Measurements from ENCODE around the gene ANKRD33.

ANKRD33 gene

DNA sequence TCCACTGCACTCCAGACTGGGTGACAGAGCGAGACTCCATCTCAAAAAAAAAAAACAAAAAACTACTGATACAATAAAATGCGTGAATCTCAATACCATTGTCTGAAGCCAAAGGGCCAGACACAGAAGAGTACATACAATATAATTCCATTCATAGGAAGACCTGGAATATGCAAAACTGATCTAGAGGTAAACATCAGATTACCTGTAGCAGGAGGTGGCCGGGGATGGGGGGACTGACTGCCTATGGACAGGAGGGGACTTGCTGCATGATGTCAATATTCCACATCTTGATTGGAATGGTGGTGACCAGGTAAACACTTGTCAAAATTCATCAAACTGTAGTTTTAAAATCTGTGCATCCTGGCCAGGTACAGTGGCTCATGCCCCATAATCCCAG lies 26.9 kb upstream of the ANKRD33 start:
- DNase-seq (ENCODE audit: low spot score): no peak

DNA sequence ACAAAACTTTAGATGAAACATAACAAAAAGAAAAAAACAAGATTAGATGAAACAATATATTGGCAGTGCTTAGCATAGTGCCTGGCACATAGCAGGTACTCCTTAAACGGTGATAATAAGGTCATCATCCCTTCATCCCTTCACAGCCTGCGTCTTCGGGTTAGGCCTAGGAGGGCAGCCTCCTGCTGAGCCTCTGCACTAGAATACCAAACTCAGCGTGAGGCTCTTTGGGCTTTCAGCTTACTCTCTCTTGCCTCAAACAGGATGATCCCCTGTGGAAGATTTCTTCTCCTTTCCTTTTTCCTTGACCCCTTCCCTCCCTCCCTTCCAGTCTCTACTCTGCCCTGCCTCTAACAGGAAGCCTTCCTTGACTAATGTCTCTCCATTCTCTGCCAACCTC lies 25.0 kb upstream of the ANKRD33 start:
- DNase-seq (ENCODE audit: low spot score): no peak

DNA sequence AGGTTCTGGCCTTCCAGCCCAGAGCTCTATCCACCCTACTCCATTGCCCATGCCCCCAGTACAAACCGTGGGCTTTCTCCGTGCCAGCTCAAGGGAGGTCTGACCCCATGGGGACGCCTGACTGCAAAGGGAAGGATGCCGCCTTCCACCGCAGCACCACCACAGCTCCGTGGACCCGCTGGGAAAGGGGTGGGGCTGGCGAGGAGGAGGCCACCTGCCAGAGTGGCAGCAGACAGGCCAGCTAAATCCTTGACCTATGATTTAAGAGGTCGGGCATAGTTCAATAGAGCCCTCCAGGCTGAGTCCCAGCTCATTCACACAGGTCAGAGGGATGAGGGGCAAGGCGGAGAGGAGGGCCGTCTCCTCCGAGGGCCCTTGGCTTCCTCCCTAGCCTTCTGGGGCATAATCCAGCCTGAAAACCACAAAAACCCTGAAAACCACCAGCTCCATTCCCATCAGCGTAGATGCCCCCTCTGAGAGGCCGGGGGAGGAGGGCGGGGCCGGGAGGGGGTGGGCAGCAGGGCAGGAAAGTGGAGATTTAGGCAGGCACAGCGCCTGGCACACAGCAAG lies 24.5 kb upstream of the ANKRD33 start:
- DNase-seq (ENCODE audit: low spot score): no peak

DNA sequence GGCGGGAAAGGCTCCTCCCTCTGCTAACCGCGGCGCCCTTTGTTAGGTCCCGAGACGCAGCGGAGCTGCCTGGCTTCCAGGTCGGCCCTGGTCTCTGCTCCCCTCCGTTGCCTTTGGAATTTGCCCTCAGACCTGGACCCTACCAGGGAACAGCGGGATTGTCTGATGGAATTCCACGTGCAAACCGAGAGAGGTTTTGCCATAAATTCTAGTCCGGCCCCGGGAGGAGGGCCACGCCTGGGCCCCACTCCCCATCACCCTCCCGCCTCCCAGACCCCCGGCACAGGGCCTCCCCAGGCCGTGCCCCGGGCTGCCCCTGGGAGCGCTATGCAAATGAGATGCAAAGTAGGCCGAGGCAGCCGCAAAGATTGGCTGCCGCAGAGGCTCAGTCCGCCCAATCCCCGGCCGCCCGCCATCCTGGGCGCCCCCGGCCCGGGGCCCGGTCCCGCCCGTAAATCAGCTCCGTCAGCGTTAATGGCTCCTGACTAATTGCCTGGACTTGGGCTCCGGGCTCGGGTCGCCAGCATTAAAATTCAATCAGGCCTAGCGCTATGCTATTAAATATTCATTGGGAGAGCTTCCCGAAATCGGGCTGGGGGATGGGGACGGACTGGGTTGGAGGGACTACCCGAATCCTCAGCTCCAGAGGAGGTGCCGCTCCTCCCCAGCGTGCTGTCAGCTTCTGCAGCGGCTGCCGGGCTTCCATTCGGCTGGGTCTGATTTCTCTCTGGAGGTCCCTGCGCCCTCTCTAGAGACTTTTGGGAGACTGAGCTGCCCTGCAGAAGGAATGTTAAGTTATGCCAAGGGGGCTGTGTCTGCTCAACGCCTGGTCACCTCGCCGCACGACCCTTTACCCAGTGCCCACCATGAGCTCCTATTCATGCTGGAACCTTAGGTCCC lies 23.7 kb upstream of the ANKRD33 start:
- DNase-seq (ENCODE audit: low spot score): peak; percentile 29

DNA sequence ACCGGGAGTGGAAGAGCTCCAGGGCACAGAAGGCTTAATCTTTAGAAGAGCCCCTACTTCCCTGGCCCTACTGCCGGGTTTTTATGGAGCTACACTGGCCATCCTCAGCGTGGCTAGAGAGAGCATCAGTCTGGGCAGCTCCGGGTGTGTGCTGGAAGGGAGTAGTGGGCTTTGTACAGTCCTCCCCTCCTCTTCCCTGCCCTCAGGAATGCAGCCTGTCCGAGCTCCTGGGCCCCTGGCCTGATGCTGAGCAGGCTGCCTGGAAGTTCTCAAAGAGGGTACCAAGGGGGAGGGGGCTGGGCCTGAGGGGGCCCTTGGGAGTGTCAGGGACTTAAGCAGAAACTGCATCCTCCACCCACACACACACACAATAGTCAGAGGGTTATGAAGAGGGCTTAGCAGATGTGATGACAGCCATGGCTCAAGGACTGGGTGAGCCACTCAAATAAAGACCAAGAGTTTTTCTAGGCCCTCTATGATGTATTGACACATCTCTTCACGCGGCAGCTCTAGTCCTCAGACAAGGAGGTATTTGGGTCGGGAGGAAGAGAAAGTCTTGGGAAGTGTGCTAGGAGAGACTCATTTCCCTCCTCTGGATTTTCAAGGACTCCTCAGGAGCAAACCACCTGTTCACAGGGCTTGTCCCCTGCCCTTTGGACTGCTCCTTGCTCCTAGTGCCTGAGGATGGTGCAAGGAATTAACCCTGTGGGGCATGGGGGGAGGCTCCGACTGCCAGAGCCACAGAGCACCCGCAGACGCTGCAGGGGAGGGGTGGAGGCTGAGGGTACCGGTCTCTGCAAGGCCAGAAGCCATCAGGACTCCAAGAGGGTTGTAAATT lies 22.9 kb upstream of the ANKRD33 start:
- no peak for DNase-seq (ENCODE audit: low spot score)

DNA sequence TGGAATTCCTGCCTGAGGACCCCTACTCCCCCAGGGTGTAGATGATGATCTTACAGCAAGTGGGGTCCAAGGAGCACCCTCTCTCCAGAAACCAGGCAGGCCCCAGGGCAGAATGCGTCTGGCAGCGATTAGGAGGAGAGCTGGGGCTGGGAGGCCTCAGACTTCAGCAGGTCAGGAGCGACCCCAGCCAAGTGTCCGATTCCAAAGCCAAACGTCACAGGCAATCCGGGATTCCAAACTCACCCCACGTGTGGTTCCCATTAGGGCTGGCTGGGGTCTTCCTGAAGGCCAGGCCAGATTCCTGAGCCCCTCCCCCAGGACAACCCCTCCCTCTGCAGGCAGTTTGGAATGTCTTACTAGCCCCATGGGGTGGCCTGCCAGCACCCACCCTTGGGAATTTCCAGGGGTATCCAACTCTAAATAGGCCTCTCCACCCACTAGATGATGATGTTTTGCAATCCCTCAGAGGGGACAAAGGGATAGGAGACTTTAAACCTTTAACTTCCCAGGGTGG lies 22.1 kb upstream of the ANKRD33 start:
- no peak for DNase-seq (ENCODE audit: low spot score)

DNA sequence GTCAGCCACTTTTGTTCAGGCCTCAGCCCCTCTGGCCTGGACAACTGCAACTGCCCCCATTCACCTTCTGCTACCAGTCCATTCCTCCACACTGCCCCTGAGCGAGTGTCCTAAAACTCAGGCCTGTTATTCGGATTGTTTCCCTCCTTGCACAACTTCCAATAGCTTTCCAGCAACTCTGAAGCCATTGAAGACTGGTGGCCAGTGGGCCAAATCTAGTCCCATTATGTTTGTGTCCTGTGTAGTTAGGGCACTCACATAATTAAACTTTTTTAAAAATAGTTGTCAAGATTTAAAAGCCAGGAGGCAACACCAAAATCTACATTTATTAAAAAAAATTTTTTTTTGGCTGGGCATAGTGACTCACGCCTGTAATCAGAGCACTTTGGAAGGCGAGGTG lies 21.6 kb upstream of the ANKRD33 start:
- no peak for DNase-seq (ENCODE audit: low spot score)

DNA sequence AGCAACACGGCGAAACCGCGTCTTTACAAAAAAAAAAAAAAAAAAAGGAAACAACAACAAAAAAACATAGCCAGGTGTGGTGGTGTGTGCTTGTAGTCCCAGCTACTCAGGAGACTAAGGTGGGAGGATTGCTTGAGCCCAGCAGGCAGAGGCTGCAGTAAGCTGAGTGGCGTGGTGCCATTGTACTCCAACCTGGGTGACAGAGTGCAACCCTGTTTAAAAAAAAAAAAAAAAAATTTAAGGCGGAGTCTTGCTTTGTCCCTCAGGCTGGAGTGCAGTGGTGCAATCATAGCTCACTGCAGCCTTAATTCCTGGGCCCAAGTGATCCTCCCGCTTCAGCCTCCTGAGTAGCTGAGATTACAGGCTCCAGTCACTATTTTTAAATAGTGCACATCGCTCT lies 21.1 kb upstream of the ANKRD33 start:
- no peak for DNase-seq (ENCODE audit: low spot score)

DNA sequence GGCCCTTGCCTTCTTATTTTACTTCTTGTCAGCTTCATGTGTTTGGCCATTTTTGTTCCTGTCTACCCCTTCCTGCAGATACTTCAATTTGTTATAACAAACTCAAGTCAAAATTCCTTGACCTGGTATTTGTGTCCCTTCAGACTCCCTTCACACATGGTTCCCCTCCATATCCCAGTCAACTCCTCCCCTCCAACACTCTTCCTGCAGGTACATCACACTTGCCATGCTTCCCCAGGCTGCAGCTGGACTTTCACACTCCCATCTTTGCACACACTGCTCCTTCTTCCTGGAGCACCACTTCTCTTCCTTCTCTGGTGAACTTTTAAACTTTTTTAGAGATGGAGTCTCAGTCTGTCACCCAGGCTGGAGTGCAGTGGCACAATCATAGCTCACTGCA lies 20.5 kb upstream of the ANKRD33 start:
- DNase-seq (ENCODE audit: low spot score): no peak

DNA sequence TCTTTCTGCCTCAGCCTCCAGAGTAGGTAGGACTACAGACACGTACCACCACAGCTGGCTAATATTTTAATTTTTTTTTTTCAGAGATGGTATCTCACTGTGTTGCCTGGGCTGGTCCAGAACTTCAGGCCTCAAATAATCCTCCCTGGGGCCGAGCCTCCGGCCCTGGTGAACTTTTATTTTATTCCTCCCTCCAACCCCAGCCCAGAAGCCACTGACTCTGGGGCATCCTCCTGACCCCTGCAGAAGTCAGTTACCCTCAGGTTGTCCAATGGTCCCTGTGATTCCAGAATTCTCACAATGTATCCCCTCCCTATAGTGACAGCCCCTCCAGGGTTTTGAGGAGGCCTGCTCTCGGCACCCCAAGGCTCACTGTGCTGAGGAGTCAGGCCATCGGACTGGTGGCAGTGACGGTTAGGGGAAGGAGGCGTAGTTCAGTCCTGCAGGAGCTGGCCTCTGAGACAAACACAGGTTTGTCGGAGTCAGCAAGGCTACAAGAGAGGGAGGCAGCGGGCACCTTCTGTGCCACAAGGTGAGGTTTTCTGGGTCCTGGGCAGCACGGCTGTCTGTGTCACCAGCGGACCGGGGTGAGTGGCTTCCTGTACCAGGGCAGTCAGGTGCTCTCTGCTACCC lies 20.0 kb upstream of the ANKRD33 start:
- DNase-seq (ENCODE audit: low spot score): no peak

DNA sequence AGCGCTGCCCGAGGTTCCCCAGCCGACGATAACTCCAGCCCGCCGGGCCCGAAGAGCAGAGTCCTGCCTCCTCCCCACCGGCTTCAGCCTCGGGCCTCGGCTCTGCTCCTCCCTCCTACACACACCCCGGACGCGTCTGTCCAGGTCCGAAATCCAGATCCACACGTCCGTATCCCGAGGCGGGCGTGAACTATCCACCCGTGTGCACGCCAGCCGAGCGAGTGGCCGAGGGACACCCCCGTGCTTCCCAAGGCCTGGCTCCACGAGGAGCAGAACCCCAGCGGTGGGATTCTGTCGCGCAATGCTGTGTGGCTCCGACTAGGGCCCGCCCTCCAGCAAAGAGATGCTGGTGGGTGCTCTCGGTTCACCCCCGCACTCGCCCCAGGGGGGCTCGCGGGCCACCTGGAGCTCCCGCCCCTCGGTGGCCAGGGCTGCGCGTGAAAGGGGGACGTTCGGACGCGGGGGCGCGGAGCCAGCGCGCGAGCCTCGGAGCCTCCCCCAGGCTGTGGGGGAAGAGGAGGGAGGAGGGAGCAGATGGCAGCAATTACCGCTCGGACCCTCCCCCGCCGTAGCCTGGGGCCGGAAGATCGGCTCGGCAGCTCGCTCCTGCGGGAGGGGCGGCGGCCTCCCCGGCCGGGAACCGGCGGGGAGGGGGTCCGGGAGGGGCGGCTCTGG lies 18.9 kb upstream of the ANKRD33 start:
- DNase-seq (ENCODE audit: low spot score): no peak

DNA sequence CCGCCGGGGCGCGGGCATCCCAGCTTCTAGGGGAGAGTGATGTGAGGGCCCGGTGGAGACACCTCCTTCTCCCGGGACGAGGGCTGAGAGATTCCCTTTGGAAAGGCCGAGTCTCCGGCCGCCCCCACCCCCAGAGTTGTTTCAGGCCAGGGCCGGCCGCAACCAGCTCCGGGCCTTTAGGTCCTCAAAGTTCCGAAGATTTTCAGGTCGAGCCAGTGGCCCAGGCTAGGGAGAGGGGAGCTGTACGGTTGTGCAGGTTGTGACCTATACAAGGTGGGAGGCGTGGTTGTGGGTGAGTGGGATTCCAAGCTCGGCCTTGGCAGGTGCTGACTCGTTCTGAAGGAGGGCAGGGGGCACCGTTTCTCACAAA lies 18.4 kb upstream of the ANKRD33 start:
- DNase-seq (ENCODE audit: low spot score): no peak

DNA sequence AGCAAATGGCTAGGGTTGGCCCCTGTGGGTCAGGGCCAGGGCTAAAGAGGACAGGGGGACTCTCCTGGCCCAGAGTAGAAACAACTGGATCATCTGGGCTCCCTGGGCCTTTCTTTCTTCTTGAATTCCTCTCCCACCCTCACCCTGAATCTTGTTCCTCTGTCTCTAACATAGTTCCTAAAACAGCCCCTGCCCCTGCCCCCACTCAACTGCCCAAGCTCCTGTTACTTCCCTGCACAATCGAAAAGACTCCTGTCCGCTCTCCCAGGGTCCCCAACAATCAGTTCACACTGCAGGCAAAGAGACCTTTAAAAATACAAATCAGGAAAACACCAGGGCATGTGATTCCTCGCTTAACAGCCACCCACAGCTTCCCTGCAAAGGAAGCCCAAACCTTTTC lies 18.0 kb upstream of the ANKRD33 start:
- DNase-seq (ENCODE audit: low spot score): peak; percentile 30

DNA sequence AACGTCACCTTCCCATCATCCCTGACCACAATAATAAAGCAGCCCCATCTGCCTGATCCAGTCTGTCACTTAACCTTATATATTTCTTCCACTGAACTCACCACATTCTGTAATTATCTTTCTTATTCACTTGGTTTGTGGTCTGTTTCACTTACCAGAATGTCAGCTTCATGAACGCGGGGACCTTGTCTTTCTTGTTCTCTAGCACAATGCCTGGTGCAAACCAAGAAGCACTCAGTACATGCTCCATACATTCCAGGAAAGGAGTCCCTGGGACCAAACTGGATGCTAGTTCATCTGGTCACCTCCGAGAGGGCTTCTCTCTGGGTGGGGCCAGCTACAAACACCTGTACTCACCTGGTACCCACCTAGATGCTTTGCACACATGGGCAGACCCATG lies 17.4 kb upstream of the ANKRD33 start:
- no peak for DNase-seq (ENCODE audit: low spot score)

DNA sequence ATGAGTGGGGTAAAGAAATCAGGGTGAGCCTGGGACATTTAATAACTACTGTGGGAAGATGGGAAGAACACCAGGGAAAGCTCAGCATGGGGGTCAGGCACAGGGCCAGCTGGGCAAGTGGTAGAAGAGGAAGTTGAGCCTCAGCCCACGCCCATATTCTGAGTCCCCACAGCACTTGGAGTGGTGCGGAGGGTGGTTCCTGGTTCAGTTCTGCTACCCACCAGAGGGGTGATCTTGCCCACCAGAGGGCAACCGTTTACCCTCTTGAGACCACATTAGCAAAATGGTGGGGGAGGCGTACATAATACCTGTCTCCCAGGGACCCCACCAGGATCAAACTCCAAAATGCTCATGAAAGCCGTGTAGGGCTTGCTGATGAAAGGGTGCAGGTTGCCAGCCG lies 16.8 kb upstream of the ANKRD33 start:
- DNase-seq (ENCODE audit: low spot score): peak; percentile 65

DNA sequence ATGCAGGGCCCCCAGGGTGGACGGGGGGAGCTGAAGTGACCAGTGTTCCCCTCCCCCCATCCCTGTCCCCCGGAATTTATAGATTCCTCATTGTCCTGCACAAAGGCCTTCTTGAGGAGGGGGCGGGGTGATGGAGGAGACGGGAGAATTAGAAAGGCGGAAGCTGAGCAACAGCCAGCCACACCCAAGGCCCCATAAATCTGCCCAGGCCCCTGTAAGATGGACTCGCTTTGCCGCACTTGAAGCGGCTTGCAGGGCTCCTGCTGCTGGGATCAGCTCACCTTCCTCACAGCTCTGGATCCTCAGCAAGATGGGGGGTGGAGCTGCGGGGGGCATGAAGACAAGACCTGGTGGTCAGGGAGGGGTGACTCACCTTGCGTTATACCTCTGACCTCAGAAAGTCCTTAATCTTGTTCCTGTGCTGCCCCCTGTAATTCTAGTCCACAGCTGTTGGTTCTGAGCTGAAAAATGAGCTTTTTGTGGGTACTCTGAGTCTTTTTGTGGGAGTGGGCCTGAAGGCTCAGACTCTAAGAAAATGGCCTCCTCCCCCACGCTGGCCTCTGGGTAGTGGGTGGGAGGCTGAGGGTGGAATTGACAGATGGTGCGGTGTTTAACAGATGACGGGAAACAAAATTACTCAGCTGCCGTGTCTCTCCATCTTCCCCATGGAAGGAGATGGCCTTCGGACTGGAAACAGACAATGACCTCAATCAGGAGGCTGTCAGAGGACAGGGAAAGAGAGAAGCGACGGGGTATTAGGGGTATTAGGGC lies 15.8 kb upstream of the ANKRD33 start:
- DNase-seq (ENCODE audit: low spot score): no peak

DNA sequence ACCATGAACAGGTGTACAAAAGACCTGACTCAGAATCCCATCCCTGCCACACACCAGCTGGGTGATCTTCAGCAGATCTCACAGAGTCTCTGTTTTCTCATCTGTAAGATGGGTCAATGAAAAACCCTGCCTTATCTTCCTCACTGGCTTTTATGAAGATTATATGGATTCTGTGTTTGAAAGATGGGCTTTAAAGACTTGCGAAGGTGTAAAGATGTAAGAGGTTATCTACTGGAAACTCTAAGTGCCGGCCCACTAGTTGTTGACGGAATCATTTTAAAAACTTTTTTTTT lies 15.3 kb upstream of the ANKRD33 start:
- DNase-seq (ENCODE audit: low spot score): no peak

DNA sequence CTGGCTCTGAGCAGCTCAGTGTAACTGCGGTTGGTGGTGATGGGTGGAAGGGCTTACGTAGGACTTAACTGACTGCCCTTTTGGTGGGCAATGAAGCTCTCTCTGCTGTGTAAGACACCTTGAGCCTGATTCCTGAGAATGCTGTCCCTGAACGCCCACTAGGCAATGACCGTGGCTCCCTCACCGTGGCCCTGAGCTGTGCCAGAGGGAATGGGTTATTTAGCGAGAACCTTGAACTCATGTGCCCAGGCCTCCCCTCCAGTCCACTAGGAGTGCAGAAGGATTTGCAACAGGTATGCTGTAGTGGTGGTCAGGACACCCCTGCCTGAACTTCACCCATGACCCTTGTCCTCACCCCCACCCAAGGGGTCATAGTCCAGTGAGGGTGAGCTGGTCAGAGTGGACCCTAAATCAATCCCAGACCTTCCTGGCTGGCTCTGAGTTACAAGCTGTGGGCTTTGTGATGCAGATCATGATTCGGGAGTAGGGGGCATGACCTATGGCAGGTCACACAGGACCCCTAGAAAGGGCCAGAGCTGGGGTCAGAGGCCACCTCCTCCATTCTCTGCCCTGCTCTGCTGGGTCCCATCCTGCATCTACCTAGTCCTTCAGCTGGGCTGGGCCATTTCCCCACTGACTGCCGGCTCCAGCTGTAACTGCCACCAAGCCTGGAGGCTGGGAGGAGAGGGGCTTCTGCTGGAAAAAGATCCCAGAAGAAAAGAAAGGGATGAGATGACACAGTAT lies 14.5 kb upstream of the ANKRD33 start:
- no peak for DNase-seq (ENCODE audit: low spot score)

DNA sequence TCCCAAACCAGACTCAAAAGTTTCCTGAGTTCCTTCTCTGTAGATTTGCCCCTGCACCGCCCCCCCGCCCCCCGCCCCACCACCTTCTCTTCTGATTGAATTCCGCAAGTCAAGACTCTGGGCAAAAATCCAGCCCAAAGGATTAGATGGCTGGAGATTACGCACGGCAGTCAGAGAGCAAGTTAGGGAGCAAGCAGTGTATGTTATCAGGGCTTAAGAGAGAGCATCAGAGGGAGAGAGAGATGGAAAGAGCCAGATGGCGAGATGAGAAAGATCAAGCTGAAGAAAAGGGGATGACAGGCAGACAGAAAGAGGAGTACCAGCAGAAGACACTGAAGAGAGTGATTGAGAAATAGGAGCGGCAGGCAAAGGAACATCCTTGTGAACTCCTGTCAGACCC lies 13.9 kb upstream of the ANKRD33 start:
- no peak for DNase-seq (ENCODE audit: low spot score)

DNA sequence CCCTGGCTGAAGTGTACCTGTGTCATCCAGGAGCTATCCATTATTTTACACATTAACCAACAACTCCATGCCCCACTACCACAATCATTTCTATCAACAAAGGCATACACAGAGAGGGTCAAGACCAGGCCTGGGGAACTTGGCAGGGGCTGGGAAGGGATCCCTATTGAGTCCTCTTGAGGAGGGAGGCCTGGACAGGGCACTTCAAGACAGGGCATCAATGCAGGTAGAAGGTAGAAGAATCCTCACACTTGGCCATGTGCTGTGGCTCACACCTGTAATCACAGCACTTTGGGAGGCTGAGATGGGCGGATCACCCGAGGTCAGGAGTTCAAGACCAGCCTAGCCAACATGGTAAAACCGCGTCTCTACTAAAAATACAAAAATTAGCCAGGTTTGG lies 13.4 kb upstream of the ANKRD33 start:
- DNase-seq (ENCODE audit: low spot score): no peak

Data from Ammon's horn (tissue), 1 donor.